HG03025 (cell line): ENCODE measurements around the gene PTGER2.

Experiments used
- ATAC-seq: cut with Tn5 transposase; IDR thresholded peaks from one replicate; pipeline ENCODE4 v1.9.1; 2021; ENCODE audit warnings: mild to moderate bottlenecking, moderate library complexity; ENCODE audit not compliant: unreplicated experiment, low FRiP score

Gene PTGER2

DNA sequence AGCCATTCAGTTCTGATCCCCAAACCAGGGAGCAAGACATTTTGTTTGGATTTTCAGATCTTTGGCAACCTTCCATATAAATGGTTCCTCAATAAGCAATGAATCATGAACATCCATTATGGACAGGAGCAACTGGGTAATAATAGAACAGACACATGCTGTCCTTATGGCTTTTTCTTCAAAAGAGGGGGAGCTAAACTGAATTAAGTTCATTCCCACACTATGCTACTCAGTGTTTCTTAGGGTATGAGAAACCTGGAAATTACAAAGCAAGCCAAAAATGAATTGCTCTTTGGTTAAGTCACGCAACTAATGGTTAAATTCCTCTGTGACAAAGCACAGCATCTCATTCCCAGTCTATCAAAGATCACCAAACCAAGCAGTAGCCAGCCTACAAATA is 51.0 kb downstream of the PTGER2 start:
- no peak for ATAC-seq

- no peak for ATAC-seq
These were observed 52.7 kb downstream of the PTGER2 start for GRCh38 chr14:52366796-52367315.

DNA sequence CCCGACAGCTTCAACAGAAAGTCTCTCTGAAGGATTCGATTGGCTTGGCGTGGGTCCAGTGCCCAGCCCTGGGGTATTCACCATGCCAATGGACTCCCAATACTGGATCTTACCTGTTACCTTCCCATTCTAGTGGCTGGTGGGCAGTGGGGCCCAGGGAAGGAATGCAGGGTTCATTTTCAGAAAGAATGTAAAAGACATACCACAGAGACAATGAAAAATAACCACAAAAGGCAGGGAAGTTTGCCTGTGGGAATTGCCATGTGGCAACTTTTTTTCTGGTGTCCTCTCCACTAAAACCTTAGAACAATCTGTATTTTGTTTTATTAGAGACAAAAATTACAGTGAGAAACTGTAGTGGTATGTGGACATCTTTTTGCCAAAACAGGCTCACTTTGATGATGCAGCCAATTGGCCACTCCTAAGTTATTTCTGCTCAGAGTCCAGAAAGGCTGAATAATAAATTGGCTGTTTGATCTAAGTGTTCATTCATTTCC is 55.2 kb downstream of the PTGER2 start:
- no peak for ATAC-seq

GRCh38 chr14:52370406-52370935 is 56.4 kb downstream of the PTGER2 start:
- ATAC-seq: no peak

DNA sequence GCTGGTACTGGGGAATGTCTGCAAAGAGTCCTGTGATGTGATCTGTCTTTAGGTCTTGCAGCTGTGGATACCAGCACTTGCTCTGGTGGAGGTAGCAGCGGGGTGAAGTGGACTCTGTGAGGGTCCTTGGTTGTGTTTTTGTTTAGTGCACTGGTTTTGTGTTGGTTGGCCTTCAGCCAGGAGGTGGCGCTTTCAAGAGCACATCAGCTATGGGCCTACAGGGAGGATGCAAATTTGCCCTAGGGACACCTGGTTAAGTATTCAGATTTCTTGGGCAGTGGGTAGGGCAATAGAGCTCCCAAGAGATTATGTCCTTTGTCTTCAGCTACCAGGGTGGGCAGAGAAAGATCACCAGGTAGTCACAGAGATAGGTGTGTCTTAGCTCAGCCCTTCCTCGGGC is 63.8 kb downstream of the PTGER2 start:
- ATAC-seq: no peak
